K562 (cell line): ENCODE data around the gene TAF11L2. TPM values are rescaled to one million over a fixed set of nuclear protein-coding genes. Genes with fewer than 3 reads are reported as not detected.

ENCODE experiments used
- ATAC-seq: fragments of 200-7000 bp; cut with Tn5 transposase; 3 replicates; pipeline ENCODE4 v1.9.1; 2020; ENCODE audit warnings: moderate library complexity
- BruUV-seq: library from RNA; stranded (reverse); fragments of 400-500 nt; replicated peaks from 2 replicates; lab custom pipeline; 2021; lab: Mats Ljungman, UMichigan
- CTCF ChIA-PET: fragments of 300-600 bp; formaldehyde crosslinking; extraction: SDS; loops from one replicate; lab custom pipeline; 2021; ENCODE audit warnings: low intra/inter-chr PET ratio; lab: Yijun Ruan, JAX
- POLR2A ChIA-PET: fragments of 300-600, 350-650 bp; sonication (Branson Sonifier 250); formaldehyde crosslinking; extraction: SDS; loops from one replicate; lab custom pipeline; 2021; ENCODE audit warnings: antibody characterized with exemption, inconsistent platforms; lab: Yijun Ruan, JAX
- DNase-seq, 4 experiments: peaks; one replicate each; pipeline versions ENCODE4 v3.0.0 to v3.0.0-alpha.2; 2011 to 2018; ENCODE audit warnings: low spot score in 3 of 4, mixed read lengths in 3 of 4; ENCODE audit errors: extremely low read depth in 1 of 4
- FAIRE-seq: peaks from 2 replicates; lab custom pipeline; 2011; peaks lifted over from hg19 to GRCh38; lab: Jason Lieb, UNC
- H2AFZ ChIP-seq: 2 replicates; pipeline ENCODE4 v1.6.0; 2011; ENCODE audit warnings: low read depth, low read length, control low read depth, inconsistent platforms
- H3K27ac ChIP-seq: fragments of 200-600 bp; 3 replicates; pipeline ENCODE4 v1.8.0; 2011; ENCODE audit warnings: low read depth, mild to moderate bottlenecking, control low read depth, inconsistent platforms, low read length, moderate library complexity, mixed read lengths; ENCODE audit errors: extremely low read depth
- H3K27me3 ChIP-seq, 2 experiments: fragments of 300-600 bp in 1 of 2; 2 replicates in 1 of 2; 3 replicates in 1 of 2; pipeline versions ENCODE4 v1.6.0 to v1.8.0; 2011; ENCODE audit warnings: inconsistent platforms in 2 of 2, low read length in 2 of 2, mild to moderate bottlenecking in 1 of 2, mixed read lengths in 1 of 2, moderate library complexity in 1 of 2; ENCODE audit not compliant: control insufficient read depth in 2 of 2, insufficient read depth in 2 of 2
- H3K36me3 ChIP-seq: fragments of 300-600 bp; 3 replicates; pipeline ENCODE4 v1.8.0; 2011; ENCODE audit warnings: mild to moderate bottlenecking, low read length, inconsistent platforms; ENCODE audit not compliant: control insufficient read depth, insufficient read depth
- H3K4me1 ChIP-seq, 2 experiments: fragments of 200-600 bp in 1 of 2; replicated peaks in 1 of 2; 2 replicates in 1 of 2; 3 replicates in 1 of 2; pipeline versions ENCODE4 v1.5.1 to v1.8.0; 2011; ENCODE audit warnings: inconsistent platforms in 2 of 2, low read length in 2 of 2, mild to moderate bottlenecking in 1 of 2, mixed read lengths in 1 of 2, moderate library complexity in 1 of 2; ENCODE audit not compliant: control insufficient read depth in 2 of 2, insufficient read depth in 2 of 2
- H3K4me2 ChIP-seq: 2 replicates; pipeline ENCODE4 v1.6.1; 2011; ENCODE audit warnings: low read length, control low read depth, inconsistent platforms, mixed read lengths; ENCODE audit not compliant: insufficient read depth
- H3K4me3 ChIP-seq: fragments of 200-600 bp; sonication (generic), shearing (Covaris generic); 2 replicates; pipeline ENCODE4 v1.5.1; 2016; ENCODE audit warnings: control low read depth, inconsistent platforms
- H3K79me2 ChIP-seq: fragments of 200-600 bp; 3 replicates; pipeline ENCODE4 v1.8.0; 2011; ENCODE audit warnings: low read length, inconsistent platforms; ENCODE audit not compliant: control insufficient read depth, insufficient read depth
- H3K9ac ChIP-seq, 2 experiments: 2 replicates each; pipeline versions ENCODE4 v1.6.0 to v1.6.1; 2011; ENCODE audit warnings: low read depth in 2 of 2, low read length in 2 of 2, control low read depth in 1 of 2, inconsistent platforms in 1 of 2, mild to moderate bottlenecking in 1 of 2, mixed read lengths in 1 of 2; ENCODE audit not compliant: insufficient read depth in 1 of 2
- H3K9me1 ChIP-seq: one replicate; pipeline ENCODE4 v1.6.0; 2011; ENCODE audit warnings: inconsistent platforms, mild to moderate bottlenecking, low read length, moderate library complexity; ENCODE audit not compliant: control insufficient read depth, insufficient read depth
- H3K9me3 ChIP-seq: replicated peaks from 2 replicates; pipeline ENCODE4 v1.5.1; 2011; ENCODE audit warnings: low read depth, low read length, inconsistent platforms; ENCODE audit not compliant: control insufficient read depth, insufficient read depth
- H4K20me1 ChIP-seq: replicated peaks from 2 replicates; pipeline ENCODE4 v1.6.1; 2011; ENCODE audit warnings: low read length, inconsistent platforms, mixed read lengths; ENCODE audit not compliant: control insufficient read depth, insufficient read depth
- DEAF1 ChIP-seq: fragments of 450-650 bp; formaldehyde crosslinking; IDR thresholded peaks from 2 replicates; pipeline ENCODE4 v1.4.0; 2020; ENCODE audit warnings: mild to moderate bottlenecking, moderate library complexity
- FOXA3 ChIP-seq, 2 experiments: fragments of 450-650 bp in 1 of 2; sonication (generic) in 1 of 2; formaldehyde crosslinking; IDR thresholded peaks in 1 of 2; conservative IDR thresholded peaks in 1 of 2; 2 replicates each; pipeline versions ENCODE4 v1.4.0 to v1.8.0; 2020 to 2022; ENCODE audit warnings: mild to moderate bottlenecking in 2 of 2, missing genetic modification reagents in 1 of 2
- FOXK1 ChIP-seq: sonication (generic); formaldehyde crosslinking; IDR thresholded peaks from 2 replicates; pipeline ENCODE4 v1.8.0; 2022; ENCODE audit warnings: missing genetic modification reagents, mild to moderate bottlenecking, borderline replicate concordance
- HDAC6 ChIP-seq: IDR thresholded peaks from 2 replicates; pipeline ENCODE4 v1.6.1; 2012; ENCODE audit warnings: low read depth, mild to moderate bottlenecking, control low read depth, inconsistent platforms, low read length, moderate library complexity
- HMG20B ChIP-seq: fragments of 250-450 bp; sonication (Bioruptor Pico); IDR thresholded peaks from 2 replicates; pipeline ENCODE4 v1.5.0; 2021; ENCODE audit warnings: mild to moderate bottlenecking
- NCOA1 ChIP-seq: fragments of 450-650 bp; IDR thresholded peaks from 2 replicates; pipeline ENCODE4 v1.6.1; 2016; ENCODE audit warnings: low read depth
- NR2C1 ChIP-seq, 2 experiments: fragments of 450-650 bp; IDR thresholded peaks; 2 replicates each; pipeline ENCODE4 v1.6.1; 2017; ENCODE audit warnings: mild to moderate bottlenecking in 2 of 2, antibody characterized with exemption in 1 of 2, inconsistent platforms in 1 of 2, missing compliant biosample characterization in 1 of 2, missing genetic modification characterization in 1 of 2
- PHTF2 ChIP-seq: fragments of 250-450 bp; sonication (Bioruptor Pico); IDR thresholded peaks from 2 replicates; pipeline ENCODE4 v1.5.0; 2021; ENCODE audit warnings: mild to moderate bottlenecking
- POLR2AphosphoS5 ChIP-seq: IDR thresholded peaks from 2 replicates; pipeline ENCODE4 v1.6.1; 2011; ENCODE audit warnings: mild to moderate bottlenecking, low read depth, low read length, moderate library complexity; ENCODE audit not compliant: control insufficient read depth, insufficient read depth
- TRIM24 ChIP-seq, 2 experiments: fragments of 450-650 bp; IDR thresholded peaks; 2 replicates each; pipeline ENCODE4 v1.6.1; 2016
- ZNF311 ChIP-seq: fragments of 250-450 bp; sonication (Bioruptor Pico); IDR thresholded peaks from 2 replicates; pipeline ENCODE4 v1.4.0; 2020; ENCODE audit warnings: mild to moderate bottlenecking, moderate library complexity
- ZNF395 ChIP-seq: fragments of 200-800 bp; sonication (Bioruptor generic); IDR thresholded peaks from 2 replicates; pipeline ENCODE4 v1.6.1; 2017; ENCODE audit warnings: missing genetic modification characterization, missing compliant biosample characterization
- ZNF57 ChIP-seq: fragments of 450-650 bp; formaldehyde crosslinking; IDR thresholded peaks from 2 replicates; pipeline ENCODE4 v1.4.0; 2020; ENCODE audit warnings: mild to moderate bottlenecking, moderate library complexity
- ZNF589 ChIP-seq: fragments of 200-800 bp; sonication (Bioruptor generic); IDR thresholded peaks from 2 replicates; pipeline ENCODE4 v1.6.1; 2016; ENCODE audit warnings: low read depth, missing genetic modification characterization, missing compliant biosample characterization
- WGBS: fragments of 100-300 bp; shearing (Covaris generic); methylation state at CpG from one replicate; pipeline ENCODE4 v1.1.6; 2016; ENCODE audit warnings: low coverage, mixed read lengths; ENCODE audit not compliant: insufficient coverage; ENCODE audit errors: missing lambda C conversion rate; 5-methylcytosine and 5-hydroxymethylcytosine counted together
- in situ Hi-C: fragments of 300-500 bp; cut with MboI; formaldehyde crosslinking; loops from 4 replicates; pipeline ENCODE4 v1.15.0; 2018; ENCODE audit warnings: inconsistent platforms, mixed read lengths
- intact Hi-C: fragments of 100-400 bp; cut with micrococcal nuclease; formaldehyde crosslinking; loops from 2 replicates; pipeline ENCODE4 v1.14.2; 2022
- polyA plus RNA-seq, 8 experiments: library from polyadenylated mRNA; depleted of rRNA in 4 of 8; stranded (reverse) in 5 of 8; unstranded in 3 of 8; fragments of >200 nt; fragmentation: Nextera tagmentation in 2 of 8; fragmentation: Illumina TruSeq in 1 of 8; extraction: Ambion mirVana in 2 of 8; extraction: Trizol in 1 of 8; gene quantifications; 2 replicates each; pipeline versions ENCODE4 v1.2.1 to v1.2.3, GENCODE V29; 2011 to 2014; ENCODE audit warnings: inconsistent platforms in 1 of 8, missing spikeins in 1 of 8
- total RNA-seq, 7 experiments: library from RNA; depleted of rRNA in 6 of 7; stranded (reverse); fragments of >200 nt in 6 of 7; fragmentation: Illumina TruSeq in 2 of 7; extraction: Trizol in 2 of 7; gene quantifications; 2 replicates each; pipeline versions ENCODE4 v1.2.1 to v1.2.3, GENCODE V29; 2011 to 2021; ENCODE audit warnings: low replicate concordance in 1 of 7
- TF ChIP-seq, protein P1 (sequence below): fragments of 250-450 bp; sonication (Bioruptor Pico); IDR thresholded peaks from 2 replicates; pipeline ENCODE4 v1.4.0; 2020; ENCODE audit warnings: mild to moderate bottlenecking, moderate library complexity
- TF ChIP-seq, protein P2 (sequence below): fragments of 450-650 bp; formaldehyde crosslinking; IDR thresholded peaks from 2 replicates; pipeline ENCODE4 v1.4.0; 2020; ENCODE audit warnings: mild to moderate bottlenecking, moderate library complexity

The TAF11L2 gene
- total and polyA plus RNA-seq, 9 of the 15 experiments (the other 6 are each of a cell fraction or from before 2014, with no cell fraction given): not detected

- H3K36me3 ChIP-seq: no peaks in the 10 kb centered on the region
- H3K4me1 ChIP-seq: no peaks in the 10 kb centered on the region
- no peaks in the 10 kb centered on the region for H3K9me1 ChIP-seq
- no peak overlapping the region for H2AFZ ChIP-seq
- no peak overlapping the region for H3K27ac ChIP-seq
- POLR2A ChIA-PET: no interaction called here
- in situ Hi-C loops (loop anchor here (10.0 to 25.0 kb wide), 2 partner anchors 108 to 825 kb away; partner anchors contain the start of genes TAF11L10, TAF11L8 and TAF11L9), intact Hi-C loops (no loop called here)
- H3K4me3 ChIP-seq: no peak overlapping the region
- no peaks in the 10 kb centered on the region for H3K27me3 ChIP-seq
- no peak for ATAC-seq
- no peak overlapping the region for H3K9ac ChIP-seq
- no peaks in the 10 kb centered on the region for H4K20me1 ChIP-seq
- H3K4me2 ChIP-seq: no peak overlapping the region
- no peaks in the 10 kb centered on the region for H3K9me3 ChIP-seq
- H3K79me2 ChIP-seq: no peaks in the 10 kb centered on the region
- CTCF ChIA-PET: no interaction called here
- 0% methylated on average over 1 of the region's 1 CpG for WGBS
- no peak for DNase-seq
- BruUV-seq: no TSS peak
- no peak for FAIRE-seq
- no peak for TF ChIP-seq TRIM24 (IDR thresholded peaks at IDR 0.05)
- no peak for TF ChIP-seq ZNF57
- TF ChIP-seq POLR2AphosphoS5: no peak
- no peak for TF ChIP-seq ZNF589
- TF ChIP-seq NR2C1 (IDR thresholded peaks at IDR 0.05): no peak
- TF ChIP-seq NR2C1 (tag; IDR thresholded peaks at IDR 0.05): no peak
- TF ChIP-seq FOXK1 (CRISPR knock-in tag): no peak
- no peak for TF ChIP-seq FOXA3 (CRISPR knock-in tag; conservative IDR thresholded peaks at IDR 0.05 in 1 of 2, IDR thresholded peaks at IDR 0.05 in 1 of 2)
- no peak for TF ChIP-seq DEAF1 (CRISPR knock-in tag)
- TF ChIP-seq, protein P1, sequence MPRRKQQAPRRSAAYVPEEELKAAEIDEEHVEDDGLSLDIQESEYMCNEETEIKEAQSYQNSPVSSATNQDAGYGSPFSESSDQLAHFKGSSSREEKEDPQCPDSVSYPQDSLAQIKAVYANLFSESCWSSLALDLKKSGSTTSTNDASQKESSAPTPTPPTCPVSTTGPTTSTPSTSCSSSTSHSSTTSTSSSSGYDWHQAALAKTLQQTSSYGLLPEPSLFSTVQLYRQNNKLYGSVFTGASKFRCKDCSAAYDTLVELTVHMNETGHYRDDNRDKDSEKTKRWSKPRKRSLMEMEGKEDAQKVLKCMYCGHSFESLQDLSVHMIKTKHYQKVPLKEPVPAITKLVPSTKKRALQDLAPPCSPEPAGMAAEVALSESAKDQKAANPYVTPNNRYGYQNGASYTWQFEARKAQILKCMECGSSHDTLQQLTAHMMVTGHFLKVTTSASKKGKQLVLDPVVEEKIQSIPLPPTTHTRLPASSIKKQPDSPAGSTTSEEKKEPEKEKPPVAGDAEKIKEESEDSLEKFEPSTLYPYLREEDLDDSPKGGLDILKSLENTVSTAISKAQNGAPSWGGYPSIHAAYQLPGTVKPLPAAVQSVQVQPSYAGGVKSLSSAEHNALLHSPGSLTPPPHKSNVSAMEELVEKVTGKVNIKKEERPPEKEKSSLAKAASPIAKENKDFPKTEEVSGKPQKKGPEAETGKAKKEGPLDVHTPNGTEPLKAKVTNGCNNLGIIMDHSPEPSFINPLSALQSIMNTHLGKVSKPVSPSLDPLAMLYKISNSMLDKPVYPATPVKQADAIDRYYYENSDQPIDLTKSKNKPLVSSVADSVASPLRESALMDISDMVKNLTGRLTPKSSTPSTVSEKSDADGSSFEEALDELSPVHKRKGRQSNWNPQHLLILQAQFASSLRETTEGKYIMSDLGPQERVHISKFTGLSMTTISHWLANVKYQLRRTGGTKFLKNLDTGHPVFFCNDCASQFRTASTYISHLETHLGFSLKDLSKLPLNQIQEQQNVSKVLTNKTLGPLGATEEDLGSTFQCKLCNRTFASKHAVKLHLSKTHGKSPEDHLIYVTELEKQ (CRISPR knock-in tag): no peak
- TF ChIP-seq HDAC6: no peak
- no peak for TF ChIP-seq NCOA1
- TF ChIP-seq PHTF2 (CRISPR knock-in tag): no peak
- TF ChIP-seq ZNF311 (CRISPR knock-in tag): no peak
- TF ChIP-seq HMG20B: no peak
- TF ChIP-seq, protein P2, sequence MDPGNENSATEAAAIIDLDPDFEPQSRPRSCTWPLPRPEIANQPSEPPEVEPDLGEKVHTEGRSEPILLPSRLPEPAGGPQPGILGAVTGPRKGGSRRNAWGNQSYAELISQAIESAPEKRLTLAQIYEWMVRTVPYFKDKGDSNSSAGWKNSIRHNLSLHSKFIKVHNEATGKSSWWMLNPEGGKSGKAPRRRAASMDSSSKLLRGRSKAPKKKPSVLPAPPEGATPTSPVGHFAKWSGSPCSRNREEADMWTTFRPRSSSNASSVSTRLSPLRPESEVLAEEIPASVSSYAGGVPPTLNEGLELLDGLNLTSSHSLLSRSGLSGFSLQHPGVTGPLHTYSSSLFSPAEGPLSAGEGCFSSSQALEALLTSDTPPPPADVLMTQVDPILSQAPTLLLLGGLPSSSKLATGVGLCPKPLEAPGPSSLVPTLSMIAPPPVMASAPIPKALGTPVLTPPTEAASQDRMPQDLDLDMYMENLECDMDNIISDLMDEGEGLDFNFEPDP (CRISPR knock-in tag): no peak
- TF ChIP-seq ZNF395 (CRISPR knock-in tag): no peak
These were observed 10.9 kb upstream of the TAF11L2 start for GRCh38 chr5:17487174-17487512.
